SK-N-SH treated with all-trans-retinoic acid at 6 μM for 48 hours (cell line): Measurements from ENCODE around the gene LTV1.

Experiments
- ARNTL ChIP-seq: fragments of 450-650 bp; formaldehyde crosslinking; IDR thresholded peaks from 2 replicates; pipeline ENCODE4 v1.5.0; 2020; ENCODE audit warnings: low read depth, mild to moderate bottlenecking, moderate library complexity, borderline replicate concordance
- ESRRG ChIP-seq: fragments of 250-450 bp; sonication (Bioruptor Pico); IDR thresholded peaks from 2 replicates; pipeline ENCODE4 v1.6.1; 2021; ENCODE audit warnings: mild to moderate bottlenecking
- GLIS3 ChIP-seq: fragments of 250-450 bp; sonication (Bioruptor Pico); IDR thresholded peaks from 2 replicates; pipeline ENCODE4 v1.5.0; 2020; ENCODE audit warnings: mild to moderate bottlenecking, moderate library complexity
- ISL1 ChIP-seq: fragments of 250-450 bp; sonication (Bioruptor Pico); IDR thresholded peaks from 2 replicates; pipeline ENCODE4 v2.1.2; 2022; ENCODE audit warnings: mild to moderate bottlenecking, moderate library complexity
- OSR1 ChIP-seq: fragments of 250-450 bp; sonication (Bioruptor Pico); IDR thresholded peaks from 2 replicates; pipeline ENCODE4 v1.8.0; 2022; ENCODE audit warnings: moderate library complexity, mild to moderate bottlenecking, inconsistent platforms
- RARB ChIP-seq: fragments of 250-450 bp; sonication (Bioruptor Pico); IDR thresholded peaks from 2 replicates; pipeline ENCODE4 v1.8.0; 2021; ENCODE audit warnings: mild to moderate bottlenecking, moderate library complexity
- TOX ChIP-seq: fragments of 250-450 bp; sonication (Bioruptor Pico); IDR thresholded peaks from 2 replicates; pipeline ENCODE4 v1.8.0; 2021; ENCODE audit warnings: mild to moderate bottlenecking, moderate library complexity, borderline replicate concordance
- ZC3H10 ChIP-seq: fragments of 250-450 bp; sonication (Bioruptor Pico); IDR thresholded peaks from 2 replicates; pipeline ENCODE4 v1.5.1; 2021; ENCODE audit warnings: mild to moderate bottlenecking, moderate library complexity
- ZFP3 ChIP-seq: fragments of 250-450 bp; sonication (Bioruptor Pico); IDR thresholded peaks from 2 replicates; pipeline ENCODE4 v1.5.0; 2020; ENCODE audit warnings: mild to moderate bottlenecking, moderate library complexity
- ZFP30 ChIP-seq: fragments of 450-650 bp; formaldehyde crosslinking; IDR thresholded peaks from 2 replicates; pipeline ENCODE4 v1.5.0; 2022; ENCODE audit warnings: mild to moderate bottlenecking, moderate library complexity
- ZNF8 ChIP-seq: fragments of 450-650 bp; formaldehyde crosslinking; IDR thresholded peaks from 2 replicates; pipeline ENCODE4 v1.5.0; 2020; ENCODE audit warnings: mild to moderate bottlenecking, moderate library complexity
- TF ChIP-seq, protein P1 (sequence below): fragments of 250-450 bp; sonication (Bioruptor Pico); IDR thresholded peaks from 2 replicates; pipeline ENCODE4 v1.8.0; 2020; ENCODE audit warnings: mild to moderate bottlenecking, moderate library complexity, borderline replicate concordance

DNA sequence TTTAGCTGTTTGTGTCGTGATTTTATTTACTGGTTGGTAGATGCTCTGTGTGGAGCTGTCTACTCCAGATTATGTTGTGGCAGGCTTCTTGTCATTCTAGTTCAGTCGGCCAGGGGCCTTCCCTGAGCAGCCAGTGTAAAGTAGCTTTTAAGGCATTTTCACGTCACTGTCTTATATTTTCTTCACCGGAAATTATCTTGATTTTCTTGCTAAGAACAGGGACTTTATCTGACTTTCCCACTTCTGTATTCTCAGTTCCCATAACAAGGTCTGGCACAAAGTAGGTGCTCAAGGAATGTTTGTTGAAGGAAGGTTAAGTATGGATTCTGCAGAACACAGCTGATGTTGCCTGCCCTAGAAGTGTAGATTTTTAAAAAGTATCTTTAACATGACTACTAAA lies 868 bp downstream of the LTV1 start:
- TF ChIP-seq ARNTL (CRISPR knock-in tag) = no peak
- no peak for TF ChIP-seq ESRRG
- TF ChIP-seq, protein P1, sequence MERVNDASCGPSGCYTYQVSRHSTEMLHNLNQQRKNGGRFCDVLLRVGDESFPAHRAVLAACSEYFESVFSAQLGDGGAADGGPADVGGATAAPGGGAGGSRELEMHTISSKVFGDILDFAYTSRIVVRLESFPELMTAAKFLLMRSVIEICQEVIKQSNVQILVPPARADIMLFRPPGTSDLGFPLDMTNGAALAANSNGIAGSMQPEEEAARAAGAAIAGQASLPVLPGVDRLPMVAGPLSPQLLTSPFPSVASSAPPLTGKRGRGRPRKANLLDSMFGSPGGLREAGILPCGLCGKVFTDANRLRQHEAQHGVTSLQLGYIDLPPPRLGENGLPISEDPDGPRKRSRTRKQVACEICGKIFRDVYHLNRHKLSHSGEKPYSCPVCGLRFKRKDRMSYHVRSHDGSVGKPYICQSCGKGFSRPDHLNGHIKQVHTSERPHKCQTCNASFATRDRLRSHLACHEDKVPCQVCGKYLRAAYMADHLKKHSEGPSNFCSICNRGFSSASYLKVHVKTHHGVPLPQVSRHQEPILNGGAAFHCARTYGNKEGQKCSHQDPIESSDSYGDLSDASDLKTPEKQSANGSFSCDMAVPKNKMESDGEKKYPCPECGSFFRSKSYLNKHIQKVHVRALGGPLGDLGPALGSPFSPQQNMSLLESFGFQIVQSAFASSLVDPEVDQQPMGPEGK (CRISPR knock-in tag) = no peak
- TF ChIP-seq ZFP30 (CRISPR knock-in tag) = no peak
- TF ChIP-seq ZFP3 = no peak
- no peak for TF ChIP-seq ISL1
- TF ChIP-seq ZC3H10 (CRISPR knock-in tag) = no peak
- no peak for TF ChIP-seq GLIS3 (CRISPR knock-in tag)
- no peak for TF ChIP-seq TOX (CRISPR knock-in tag)
- no peak for TF ChIP-seq RARB
- TF ChIP-seq OSR1 (CRISPR knock-in tag) = no peak
- no peak for TF ChIP-seq ZNF8 (CRISPR knock-in tag)
